HL-60 (cell line): ENCODE data around the gene FAM222B.

ENCODE experiments used
- GABPA ChIP-seq: IDR thresholded peaks from 2 replicates; pipeline ENCODE4 v1.6.1; 2012; ENCODE audit warnings: low read depth
- POLR2AphosphoS5 ChIP-seq: IDR thresholded peaks from 2 replicates; pipeline ENCODE4 v1.6.1; 2012; ENCODE audit warnings: low read depth
- TF ChIP-seq, protein P1 (sequence below): IDR thresholded peaks from one replicate; pipeline ENCODE4 v1.5.1; 2011; ENCODE audit warnings: low read length, control low read depth, inconsistent platforms; ENCODE audit not compliant: insufficient read depth
- TF ChIP-seq, protein P2 (sequence below): IDR thresholded peaks from 2 replicates; pipeline ENCODE4 v1.6.1; 2012; ENCODE audit warnings: low read depth; ENCODE audit not compliant: insufficient replicate concordance

DNA sequence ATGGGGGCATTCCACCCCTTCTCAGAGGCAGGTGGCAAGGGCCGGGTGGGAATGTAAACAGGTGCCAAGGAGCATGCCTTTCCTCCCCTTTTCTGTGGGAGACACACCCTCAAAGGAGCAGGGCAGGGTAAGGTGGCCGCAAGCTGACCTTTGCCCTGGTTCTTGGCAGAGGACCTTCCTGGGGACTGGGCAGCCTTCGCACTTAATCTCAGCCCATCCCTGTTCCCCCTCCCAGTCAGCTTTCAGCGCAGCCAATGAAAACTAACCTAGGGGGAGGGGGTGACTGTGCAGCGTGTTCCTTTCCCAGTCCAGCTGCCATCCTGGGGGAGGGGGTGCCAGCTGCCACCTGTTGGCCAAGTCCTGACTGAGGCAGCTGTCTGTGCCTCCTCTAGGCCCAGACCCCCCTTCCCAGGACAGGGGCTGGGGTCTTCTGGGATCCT is 96.0 kb downstream of the FAM222B start:
- TF ChIP-seq, protein P1, sequence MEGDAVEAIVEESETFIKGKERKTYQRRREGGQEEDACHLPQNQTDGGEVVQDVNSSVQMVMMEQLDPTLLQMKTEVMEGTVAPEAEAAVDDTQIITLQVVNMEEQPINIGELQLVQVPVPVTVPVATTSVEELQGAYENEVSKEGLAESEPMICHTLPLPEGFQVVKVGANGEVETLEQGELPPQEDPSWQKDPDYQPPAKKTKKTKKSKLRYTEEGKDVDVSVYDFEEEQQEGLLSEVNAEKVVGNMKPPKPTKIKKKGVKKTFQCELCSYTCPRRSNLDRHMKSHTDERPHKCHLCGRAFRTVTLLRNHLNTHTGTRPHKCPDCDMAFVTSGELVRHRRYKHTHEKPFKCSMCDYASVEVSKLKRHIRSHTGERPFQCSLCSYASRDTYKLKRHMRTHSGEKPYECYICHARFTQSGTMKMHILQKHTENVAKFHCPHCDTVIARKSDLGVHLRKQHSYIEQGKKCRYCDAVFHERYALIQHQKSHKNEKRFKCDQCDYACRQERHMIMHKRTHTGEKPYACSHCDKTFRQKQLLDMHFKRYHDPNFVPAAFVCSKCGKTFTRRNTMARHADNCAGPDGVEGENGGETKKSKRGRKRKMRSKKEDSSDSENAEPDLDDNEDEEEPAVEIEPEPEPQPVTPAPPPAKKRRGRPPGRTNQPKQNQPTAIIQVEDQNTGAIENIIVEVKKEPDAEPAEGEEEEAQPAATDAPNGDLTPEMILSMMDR: no peak
- TF ChIP-seq, protein P2, sequence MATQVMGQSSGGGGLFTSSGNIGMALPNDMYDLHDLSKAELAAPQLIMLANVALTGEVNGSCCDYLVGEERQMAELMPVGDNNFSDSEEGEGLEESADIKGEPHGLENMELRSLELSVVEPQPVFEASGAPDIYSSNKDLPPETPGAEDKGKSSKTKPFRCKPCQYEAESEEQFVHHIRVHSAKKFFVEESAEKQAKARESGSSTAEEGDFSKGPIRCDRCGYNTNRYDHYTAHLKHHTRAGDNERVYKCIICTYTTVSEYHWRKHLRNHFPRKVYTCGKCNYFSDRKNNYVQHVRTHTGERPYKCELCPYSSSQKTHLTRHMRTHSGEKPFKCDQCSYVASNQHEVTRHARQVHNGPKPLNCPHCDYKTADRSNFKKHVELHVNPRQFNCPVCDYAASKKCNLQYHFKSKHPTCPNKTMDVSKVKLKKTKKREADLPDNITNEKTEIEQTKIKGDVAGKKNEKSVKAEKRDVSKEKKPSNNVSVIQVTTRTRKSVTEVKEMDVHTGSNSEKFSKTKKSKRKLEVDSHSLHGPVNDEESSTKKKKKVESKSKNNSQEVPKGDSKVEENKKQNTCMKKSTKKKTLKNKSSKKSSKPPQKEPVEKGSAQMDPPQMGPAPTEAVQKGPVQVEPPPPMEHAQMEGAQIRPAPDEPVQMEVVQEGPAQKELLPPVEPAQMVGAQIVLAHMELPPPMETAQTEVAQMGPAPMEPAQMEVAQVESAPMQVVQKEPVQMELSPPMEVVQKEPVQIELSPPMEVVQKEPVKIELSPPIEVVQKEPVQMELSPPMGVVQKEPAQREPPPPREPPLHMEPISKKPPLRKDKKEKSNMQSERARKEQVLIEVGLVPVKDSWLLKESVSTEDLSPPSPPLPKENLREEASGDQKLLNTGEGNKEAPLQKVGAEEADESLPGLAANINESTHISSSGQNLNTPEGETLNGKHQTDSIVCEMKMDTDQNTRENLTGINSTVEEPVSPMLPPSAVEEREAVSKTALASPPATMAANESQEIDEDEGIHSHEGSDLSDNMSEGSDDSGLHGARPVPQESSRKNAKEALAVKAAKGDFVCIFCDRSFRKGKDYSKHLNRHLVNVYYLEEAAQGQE: no peak
- no peak for TF ChIP-seq POLR2AphosphoS5
- no peak for TF ChIP-seq GABPA
